Esophagus muscularis mucosa (tissue), 3 donors: ENCODE measurements around the gene PIGC.

Experiments used
- CTCF ChIP-seq, 3 experiments: fragments of 200-600 bp in 2 of 3; fragments of 450-650 bp in 1 of 3; sonication (generic) in 2 of 3; IDR thresholded peaks; one replicate each; pipeline ENCODE4 v1.5.1; 2017 to 2019; ENCODE audit warnings: antibody characterized with exemption in 3 of 3, mild to moderate bottlenecking in 2 of 3, moderate library complexity in 1 of 3
- POLR2AphosphoS5 ChIP-seq, 2 donors: sonication (generic); formaldehyde crosslinking; IDR thresholded peaks; one replicate each; pipeline ENCODE4 v1.6.1; 2017; ENCODE audit warnings: antibody characterized with exemption in 2 of 2

- no peak for TF ChIP-seq POLR2AphosphoS5 (IDR thresholded peaks at IDR 0.05)
- no peak for TF ChIP-seq CTCF (IDR thresholded peaks at IDR 0.05)
These were observed 40.8 kb downstream of the PIGC start for GRCh38 chr1:172402878-172403569.
